Activated CD4-positive, alpha-beta T cell treated with anti-CD3 and anti-CD28 coated beads for 48 hours (primary cell): ENCODE measurements around the gene NXNL2.

Experiments used
- DNase-seq: peaks from one replicate; pipeline ENCODE4 v3.0.0-alpha.2; 2020

The NXNL2 gene

DNA sequence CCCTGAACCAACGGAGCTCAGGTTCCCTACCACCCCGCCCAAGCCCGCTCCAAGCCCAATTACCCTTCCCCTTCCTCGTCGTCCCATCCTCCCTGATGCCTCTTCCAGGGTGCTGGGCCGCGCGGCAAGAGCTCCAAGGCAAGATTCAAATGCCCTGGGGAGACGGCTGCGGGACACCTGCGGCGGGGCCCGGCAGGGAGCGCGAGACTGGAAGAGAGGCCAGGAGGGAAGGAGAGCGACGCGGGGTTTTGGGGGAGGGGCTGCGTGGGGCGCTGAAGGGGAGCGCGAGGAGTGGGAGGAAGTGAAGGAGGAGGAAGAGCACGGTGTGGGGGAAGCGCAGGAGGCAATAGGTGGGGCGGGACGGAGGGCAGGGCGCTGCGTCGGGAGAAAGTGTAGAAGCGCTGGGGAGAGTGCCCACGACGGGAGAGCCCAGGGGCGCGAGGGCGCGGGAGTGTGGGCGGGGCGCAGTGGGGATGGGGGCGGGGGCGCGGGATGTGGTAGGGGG, 975 bp upstream of the NXNL2 start:
- DNase-seq = no peak

DNA sequence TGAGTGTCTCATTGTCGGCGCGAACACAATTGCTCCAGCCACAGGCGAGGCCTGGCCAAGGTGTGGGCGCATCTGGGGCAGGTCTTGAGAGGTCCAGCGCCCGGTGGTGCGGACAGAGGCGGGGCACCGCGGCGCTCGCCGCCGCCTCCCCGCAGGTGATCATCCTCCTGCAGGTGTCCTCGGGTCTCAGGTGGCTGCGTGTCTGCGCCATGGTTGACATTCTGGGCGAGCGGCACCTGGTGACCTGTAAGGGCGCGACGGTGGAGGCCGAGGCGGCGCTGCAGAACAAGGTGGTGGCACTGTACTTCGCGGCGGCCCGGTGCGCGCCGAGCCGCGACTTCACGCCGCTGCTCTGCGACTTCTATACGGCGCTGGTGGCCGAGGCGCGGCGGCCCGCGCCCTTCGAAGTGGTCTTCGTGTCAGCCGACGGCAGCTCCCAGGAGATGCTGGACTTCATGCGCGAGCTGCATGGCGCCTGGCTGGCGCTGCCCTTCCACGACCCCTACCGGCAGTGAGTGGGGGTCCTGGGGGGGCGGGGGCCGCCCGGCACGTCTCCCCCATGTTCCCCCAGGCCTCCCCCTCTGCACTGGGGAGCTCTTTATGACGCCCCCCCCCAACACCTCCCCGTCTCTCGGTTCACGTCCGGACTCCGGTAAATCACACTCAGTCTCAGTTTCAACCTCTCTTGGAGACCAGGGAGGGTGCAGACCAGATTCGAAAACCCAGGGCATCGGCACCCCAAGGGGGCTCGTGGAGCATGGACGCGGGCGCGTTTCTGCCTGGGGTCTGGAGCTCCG, 446 bp downstream of the NXNL2 start:
- DNase-seq = peak; percentile 21

DNA sequence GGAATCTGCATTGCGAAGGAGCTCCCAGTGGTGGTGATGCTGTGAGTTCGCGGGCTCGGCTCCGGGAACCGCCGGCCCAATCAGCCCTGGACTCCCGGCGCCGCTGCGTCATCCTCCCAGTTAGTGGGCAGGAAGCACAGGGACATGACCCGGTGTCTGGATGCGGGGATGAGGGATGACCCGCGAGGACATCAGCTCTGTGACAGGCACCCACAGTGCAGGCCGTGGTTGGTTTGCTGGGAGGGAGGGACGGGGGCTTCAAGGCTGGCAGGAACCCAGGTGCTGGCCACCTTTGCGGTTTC, 996 bp downstream of the NXNL2 start:
- no peak for DNase-seq

DNA sequence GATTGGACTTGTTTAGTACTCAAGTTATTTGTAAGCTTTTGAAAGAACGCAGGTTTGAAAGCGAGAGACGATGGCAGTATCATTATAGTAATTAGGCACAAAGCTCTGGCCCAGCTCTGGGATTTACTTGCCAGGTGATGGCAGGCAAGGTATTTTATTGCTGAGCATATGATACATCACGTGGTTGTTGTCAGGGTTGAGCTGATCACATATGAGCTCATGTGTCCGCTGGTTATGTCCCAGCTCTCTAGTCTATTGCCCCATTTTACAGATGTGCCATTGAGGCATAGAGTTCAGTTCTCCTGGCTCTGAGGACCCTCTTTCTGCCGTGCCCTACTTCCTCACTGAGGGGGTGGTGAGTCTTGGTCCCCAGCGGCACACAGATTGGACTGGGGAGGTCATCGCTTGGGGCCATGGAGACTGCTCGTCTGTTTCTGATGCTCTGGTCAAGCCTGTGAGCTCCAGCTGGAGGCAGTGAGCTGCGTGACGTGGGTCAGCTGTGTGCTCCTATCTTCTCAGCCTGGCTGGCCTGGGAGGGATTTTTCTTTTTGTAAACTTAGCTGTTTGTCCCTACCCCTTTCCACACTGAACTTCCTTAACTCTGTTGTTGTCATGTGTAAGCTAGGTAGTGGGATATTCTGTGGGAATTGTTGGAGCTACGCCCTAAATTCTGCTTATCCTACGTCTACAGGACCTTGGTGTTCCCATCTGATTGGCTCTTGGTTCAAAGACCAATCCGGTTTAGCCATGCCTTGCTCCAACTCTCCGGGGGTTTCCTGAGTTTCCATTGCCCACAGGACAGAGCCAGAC, 2.2 kb downstream of the NXNL2 start:
- no peak for DNase-seq

DNA sequence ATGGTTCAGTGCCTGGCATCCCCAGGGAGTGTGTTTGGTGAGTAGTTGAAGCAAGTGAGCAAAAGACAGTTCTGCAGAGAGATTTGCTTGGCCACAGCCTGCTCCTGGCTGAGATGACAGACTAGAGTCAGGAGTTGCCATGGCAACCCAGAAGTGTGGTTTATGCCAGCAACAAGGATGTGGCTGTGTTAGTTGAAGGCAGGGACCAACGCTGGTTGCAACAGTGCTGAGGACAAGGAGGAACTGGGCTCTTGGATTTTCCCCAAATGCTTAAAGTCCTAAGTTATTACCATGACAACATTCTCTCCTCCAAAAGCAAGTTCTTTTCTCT, 2.7 kb downstream of the NXNL2 start:
- DNase-seq = peak; percentile 49

DNA sequence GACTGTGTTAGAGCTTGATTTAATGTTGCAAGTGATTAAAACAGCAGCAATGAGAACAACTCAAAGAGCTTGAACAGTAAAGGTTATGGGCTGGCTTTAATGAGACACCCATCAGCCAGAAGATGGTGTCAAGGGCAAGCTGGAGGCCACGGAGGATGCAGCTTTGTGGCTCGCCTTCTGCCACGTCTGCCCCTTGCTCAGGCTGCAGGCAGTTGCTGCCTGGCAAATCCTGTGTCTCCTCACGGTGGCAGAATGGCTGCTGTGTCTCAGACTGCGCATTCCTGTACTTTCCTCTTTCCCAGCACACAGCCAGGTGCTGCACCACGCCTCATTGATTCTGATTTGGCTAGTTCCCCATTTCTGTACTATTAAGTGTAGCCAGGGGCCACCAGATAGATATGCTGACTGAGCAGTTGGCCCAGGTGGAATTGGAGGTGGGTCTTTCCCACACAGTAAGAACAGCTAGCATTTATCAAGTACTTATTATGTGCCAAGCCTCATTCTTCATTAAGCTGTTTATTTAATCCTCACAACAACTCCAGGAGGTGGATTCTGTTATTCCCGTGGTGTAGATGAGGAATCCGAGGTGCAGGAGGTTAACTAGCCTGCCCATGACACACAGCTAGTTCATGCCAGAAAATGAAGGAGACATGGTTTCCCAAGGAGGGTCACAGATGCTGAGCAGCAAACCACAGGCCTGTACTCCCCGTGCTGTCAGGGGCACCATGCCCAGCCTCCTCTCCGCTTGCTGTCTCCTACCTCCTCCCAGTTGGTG, 3.5 kb downstream of the NXNL2 start:
- no peak for DNase-seq

DNA sequence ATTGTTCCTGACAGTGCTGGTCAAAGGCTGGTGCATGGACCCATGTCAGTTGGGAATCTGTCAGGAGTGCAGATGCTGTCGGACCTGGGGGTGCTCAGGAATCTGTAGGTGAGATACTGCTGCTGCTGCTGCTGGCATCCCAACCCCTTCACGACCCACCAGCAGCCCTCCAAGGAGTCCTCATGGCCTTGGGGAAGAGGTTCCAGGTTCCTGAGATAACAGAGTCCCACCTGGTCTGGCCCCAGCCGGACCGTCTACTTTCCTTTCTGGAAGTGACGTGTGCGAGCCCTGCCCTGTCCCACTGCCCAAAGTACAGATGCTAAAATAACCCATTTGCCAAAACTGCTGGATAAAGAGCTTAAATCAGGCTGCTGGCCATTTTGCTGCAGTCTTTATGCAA, 4.3 kb downstream of the NXNL2 start:
- no peak for DNase-seq

DNA sequence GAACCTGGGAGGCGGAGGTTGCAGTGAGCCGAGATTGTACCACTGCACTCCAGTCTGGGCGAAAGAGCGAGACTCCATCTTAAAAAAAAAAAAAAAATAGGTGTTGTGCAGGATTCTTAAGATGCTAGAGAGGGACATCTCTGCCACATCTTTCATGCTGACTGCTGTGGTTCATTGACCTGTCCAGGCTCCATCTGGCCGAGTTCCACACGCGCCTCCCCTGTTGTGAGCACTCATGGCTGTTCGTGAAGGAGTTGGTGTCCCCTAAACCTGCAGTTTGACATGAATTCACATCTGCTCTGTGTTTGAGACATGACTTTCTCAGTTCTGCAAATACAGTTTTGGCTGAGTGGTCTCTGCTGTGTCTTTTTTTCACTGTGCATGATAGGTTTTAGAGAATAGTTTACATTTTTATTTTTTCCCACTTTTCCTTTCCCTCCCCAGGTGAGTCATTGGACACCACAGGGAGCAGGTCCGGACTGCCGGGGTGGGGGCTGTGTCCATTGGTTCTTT, 5.3 kb downstream of the NXNL2 start:
- DNase-seq = no peak

DNA sequence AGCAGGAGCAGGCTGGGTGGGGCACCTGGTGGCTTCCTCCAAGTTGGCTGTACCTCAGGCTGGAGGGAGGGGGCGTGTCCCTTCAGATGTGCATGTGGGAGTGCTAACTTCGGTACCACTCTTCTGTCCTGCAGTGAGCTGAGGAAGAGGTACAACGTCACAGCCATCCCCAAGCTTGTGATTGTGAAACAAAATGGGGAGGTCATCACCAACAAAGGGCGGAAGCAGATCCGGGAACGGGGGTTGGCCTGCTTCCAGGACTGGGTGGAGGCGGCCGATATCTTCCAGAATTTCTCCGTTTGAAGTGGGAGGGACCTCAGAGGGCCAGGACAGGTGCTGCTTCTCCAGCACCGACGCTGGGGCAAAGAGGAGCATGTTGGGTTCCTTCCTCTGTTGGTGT, 9.3 kb downstream of the NXNL2 start:
- DNase-seq = no peak

DNA sequence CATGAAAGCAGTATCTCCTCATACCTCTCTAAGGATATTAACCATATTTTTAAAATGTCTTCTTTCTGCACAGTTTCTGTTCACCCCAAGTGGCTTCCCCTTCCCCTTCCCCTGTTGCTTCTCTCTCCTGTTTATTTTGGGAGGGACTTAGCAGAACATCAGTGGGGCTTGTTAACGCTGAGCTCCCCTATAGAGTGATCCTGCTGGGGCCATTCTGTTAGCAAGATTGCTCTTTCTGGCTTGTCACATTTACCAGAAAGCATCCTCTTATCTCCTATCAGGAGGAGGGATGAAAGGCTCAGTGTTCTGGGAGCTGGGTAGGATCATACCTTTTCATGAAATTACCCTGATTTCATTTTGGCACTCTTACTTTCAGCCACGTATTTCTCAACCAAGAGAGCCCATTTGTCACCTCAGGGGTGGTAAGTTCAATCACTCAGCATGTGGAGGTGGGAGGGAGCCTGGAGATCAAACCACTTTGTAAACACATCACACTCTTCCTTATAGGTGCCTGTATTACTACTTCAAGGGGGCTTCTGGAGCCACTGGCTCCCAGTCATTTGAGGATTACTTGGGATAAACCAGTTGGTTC, 16.7 kb downstream of the NXNL2 start:
- DNase-seq = no peak

DNA sequence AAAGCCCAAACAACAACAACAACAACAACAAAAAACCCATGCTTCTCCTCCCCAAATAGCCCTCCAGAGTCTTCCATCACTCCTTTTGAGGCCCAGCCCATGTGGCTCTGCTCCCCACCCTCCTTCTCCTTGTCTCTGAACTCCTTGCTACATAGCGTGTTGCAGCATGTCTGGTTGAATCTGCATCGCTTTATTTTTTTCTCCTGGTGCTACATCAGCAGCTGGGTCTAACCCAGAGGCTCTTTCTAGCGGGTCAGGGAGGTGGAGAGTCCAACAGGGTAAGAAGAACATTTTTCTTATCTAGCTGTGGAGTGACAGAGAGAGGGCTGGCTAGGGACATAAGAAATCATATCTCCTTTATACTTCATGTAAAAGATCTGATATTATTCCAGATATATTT, 18.4 kb downstream of the NXNL2 start:
- DNase-seq = no peak

DNA sequence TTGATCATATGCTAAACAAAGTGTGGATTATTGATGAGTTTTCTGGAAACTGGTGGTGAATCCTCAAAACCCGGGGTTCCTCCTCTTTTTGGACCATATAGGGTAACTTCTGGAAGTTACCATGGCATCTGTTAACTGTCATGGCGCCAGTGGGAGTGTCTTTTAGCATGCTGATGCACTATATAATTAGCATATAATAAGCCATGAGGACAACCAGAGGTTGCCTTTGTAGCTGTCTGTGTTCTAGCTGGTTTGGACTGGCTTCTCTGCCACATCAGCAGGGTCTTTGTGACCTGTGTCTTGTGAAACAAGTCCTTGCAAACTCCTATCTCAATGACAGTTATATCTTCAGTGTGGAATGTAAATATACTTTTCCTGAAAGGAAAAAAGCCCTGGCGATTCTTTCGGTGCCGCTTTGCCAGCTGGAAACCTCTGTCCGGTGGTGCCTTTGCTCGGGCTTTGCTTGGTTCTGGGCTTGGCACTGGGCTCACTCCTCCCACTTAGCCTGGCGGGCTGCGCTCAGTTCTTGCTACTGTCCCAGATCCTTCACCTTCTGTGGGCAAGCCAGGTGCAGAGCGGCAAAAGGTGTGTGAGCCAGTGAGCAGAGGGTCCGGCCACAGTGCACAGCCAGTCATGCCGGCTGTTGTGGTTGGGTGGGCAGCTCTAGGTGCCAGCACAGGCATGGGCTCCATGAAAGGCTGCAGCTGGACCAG, 20.4 kb downstream of the NXNL2 start:
- DNase-seq = no peak

DNA sequence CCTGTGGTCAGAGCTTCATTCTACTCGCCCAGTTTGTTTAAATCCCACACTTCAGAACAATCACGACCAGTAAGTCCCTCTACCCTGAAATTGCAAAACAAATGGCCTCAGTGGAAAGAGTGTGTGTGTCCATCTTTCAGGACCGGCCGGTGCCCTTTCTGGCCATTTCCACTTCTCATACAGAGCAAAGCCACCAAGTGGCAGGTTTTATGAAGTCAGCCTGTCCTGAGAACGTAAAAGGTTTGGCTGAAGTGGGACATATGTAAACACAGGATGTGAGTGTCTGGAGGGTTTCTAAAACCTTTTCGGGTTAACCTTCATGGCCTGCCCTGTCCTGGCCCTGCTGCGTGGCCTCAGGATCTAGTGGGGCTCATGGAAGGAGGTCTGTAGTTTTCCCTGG, 24.7 kb downstream of the NXNL2 start:
- no peak for DNase-seq

DNA sequence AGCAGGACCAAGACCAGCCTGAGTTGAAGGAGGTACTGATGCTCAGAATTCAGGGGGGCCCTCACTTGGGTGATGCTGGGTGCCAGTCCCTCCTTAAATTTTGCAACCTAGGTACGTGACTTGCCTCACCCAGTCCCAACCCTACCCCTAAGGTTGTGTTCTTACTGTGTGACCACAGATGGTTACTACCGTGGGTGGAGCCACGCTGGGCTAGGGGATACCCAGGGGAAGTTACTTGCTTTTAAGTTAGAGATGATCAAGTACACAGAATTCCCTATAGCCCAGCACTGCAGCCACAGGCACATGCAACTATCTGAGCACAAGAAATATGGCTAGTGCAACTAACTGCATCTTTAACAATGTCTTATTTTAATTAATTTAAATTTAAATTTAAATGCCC, 32.9 kb downstream of the NXNL2 start:
- DNase-seq = peak; percentile 28

DNA sequence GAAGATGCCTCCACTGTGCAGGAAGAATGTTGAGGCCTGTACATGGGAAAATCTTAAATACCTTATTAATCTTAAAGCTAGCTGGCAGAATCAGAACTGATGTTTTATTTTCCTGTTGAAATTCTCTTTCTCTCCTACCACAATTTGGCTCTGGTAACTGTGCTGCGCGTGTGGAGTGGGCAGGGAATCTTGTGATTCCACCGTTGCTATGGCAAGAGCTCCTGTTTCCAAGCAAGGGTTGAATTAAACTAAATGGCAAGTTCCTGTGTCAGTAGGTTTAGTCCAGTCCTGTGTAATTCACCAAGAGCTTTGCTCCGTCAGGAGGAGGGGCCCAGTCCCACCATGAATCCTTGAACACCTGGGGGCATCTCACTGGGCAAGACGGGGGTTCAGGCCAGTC, 36.4 kb downstream of the NXNL2 start:
- DNase-seq = no peak

DNA sequence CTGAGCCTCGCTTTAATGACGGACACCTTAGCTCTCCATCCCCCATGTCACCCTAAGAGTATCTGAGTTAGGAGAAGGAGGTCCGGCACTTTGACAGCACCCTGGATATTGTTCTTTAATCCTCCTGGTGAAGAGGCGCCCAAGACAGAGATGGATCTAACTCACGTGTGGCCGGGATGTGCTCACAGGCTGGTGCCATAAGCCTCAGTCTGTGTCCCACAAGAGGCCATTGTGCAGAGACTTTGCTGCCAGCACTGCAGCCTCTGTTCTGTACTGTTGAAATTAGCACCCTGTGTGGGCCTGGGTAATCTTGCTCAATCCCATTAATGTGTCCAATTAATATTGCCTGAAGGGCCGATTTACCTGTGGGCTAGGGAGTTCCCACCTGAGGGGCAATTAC, 37.7 kb downstream of the NXNL2 start:
- no peak for DNase-seq

DNA sequence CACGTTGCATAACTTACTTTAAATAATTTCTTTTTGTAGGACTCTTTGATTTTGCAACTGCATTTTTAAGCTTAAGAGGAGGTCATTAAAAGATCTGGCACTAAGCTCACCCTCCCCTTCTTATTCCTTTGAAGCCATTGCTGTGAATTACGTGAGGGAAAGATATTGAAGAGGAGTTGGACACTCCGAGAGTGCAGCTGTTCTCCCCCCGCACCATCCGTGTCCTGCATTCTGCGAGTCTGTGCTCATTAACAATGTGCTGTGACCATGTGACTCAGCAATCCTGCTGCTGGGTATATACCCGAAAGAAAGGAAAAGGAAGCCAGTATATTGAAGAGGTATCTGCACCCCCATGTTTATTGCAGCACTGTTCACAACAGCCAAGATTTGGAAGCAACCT, 40.0 kb downstream of the NXNL2 start:
- no peak for DNase-seq

DNA sequence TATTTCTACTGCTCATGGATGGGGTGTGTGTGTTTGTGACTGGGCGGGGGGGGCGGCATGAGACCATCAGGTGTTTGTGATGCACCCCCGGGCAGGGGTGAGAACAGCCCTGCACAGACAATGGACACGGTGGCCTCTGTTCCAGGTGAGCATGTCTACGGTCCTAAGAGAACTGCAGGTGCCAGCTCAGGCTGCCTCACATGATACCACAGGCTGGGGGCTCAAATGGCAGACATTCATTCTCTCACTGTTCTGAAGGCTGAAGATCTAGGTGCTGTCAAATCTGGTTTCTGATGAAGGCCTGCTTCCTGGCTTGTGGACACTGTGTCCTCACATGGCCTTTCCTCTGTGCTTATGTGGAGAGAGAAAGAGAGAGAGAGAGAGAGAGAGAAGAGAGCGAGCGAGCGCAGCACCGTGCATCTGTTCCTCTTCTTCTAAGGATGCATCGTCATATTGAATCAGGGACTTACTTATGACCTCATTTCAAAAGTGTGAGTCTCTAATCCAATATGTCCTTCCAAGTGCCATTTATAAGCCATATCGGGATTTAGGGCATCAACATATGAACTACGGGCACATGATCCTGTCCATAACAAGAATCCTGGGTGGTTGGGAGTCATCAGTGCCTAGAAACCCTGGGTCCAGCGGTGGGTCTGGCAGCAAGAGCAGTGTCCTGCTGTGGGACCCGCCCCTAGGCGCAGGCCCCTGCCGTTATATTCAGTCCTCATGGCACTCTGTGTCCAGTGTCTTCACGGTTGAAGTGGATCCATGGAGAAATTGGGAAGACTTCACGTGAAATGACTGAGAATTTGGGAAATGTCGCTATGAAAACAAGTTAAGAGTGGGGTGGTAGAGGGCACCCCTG, 42.5 kb downstream of the NXNL2 start:
- DNase-seq = no peak

DNA sequence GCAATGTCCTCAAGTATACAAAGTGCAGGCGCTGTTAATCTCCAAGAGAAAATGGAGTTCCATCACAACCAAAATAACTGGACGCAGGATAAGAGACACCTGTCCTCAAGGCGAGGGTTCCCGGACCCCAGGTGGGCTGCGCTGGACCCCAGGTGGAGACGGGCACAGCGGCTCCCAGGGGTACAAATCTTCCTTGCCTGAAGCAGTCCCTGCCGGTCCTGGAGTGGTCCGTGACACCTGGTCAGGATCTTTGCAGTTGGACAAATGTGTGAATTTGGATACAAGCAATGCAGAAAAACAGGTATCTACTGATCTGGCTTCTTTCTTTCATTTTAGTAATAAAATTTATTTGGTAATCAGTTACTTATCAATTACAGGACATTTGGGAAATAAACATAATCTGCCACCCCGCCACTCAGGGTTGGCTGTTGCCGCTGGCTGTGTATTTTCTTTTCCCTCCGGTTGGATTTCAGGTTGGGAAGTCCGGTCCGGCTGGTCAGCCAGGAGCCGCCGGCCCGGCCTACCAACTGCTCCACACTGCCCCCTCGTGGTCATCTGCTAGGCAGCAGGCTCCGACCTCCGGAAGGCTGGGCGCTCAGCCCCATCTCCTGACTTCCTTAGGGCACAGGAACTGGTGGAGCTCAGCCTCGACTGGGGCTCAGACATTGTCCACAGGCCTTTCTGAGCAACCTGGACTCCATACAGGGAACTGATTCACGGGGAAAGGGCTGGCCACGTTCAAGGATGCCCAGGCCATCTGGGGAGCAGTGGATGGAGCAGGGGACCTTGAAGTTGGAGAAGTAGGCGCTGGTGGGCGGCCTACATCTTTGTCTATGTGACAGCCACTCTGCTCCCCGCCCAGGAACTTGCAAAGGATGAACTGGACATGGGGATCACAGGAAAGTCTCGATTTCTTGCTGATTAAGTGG, 43.4 kb downstream of the NXNL2 start:
- peak; percentile 75 for DNase-seq

DNA sequence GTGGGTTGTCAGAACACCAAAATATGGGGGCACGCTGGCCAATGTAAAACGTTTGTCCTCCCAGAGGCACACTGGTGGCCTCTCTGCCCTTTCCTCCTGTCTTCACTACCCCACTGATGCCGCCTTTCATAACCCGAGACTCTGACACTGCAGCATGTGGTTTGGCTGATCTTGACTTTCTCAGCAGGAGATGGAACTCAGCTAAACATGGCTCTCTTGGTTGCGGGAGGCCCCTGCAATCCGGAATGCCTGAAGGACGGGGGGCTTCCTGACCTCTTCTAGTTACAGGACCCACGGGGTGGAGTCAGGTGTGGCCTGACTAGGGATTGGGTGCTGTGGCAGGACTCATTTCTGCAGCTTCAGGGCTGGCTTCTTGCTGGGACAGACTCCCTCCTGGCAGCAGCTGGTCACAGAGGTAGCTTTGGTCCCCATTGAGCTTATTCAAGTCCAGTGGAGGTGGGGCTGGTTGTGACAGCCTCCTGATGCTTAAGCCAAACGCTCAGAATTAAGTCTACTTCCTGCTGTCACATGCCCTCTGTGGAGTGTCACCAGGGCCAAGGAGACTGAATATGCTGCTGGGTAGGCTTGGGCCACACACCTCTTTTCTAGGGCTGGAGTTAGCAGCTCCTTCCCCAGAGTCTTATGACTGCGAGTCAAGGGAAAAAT, 44.2 kb downstream of the NXNL2 start:
- no peak for DNase-seq
